ENCODE results near the gene AMER1.

The AMER1 gene

GRCh38 chrX:64182208-64182607 lies 23.3 kb downstream of the AMER1 start:
- DNase-seq: no peak

- DNase-seq: no peak
Measured at GRCh38 chrX:64176876-64177275, 28.6 kb downstream of the AMER1 start.

GRCh38 chrX:64169988-64170387 lies 35.5 kb downstream of the AMER1 start:
- no peak for DNase-seq

- no peak for DNase-seq
Measured at GRCh38 chrX:64152857-64153256, 52.7 kb downstream of the AMER1 start.

GRCh38 chrX:64151911-64152310 lies 53.6 kb downstream of the AMER1 start:
- no peak for DNase-seq

GRCh38 chrX:64150775-64151174 lies 54.7 kb downstream of the AMER1 start:
- DNase-seq: no peak

Data from NCI-H226 (cell line).